Calu3 (cell line): ENCODE measurements around the gene SF3A2. TPM values are rescaled to one million over a fixed set of nuclear protein-coding genes. Genes with fewer than 3 reads are reported as not detected.

Source experiments
- BruUV-seq: library from RNA; stranded (reverse); fragments of 400-500 nt; replicated peaks from 2 replicates; lab custom pipeline; 2021; lab: Mats Ljungman, UMichigan
- CTCF ChIA-PET: fragments of 300-600 bp; sonication (Branson Sonifier 250); formaldehyde crosslinking; loops from one replicate; lab custom pipeline; 2022; ENCODE audit warnings: antibody characterized with exemption; lab: Charles Lee
- DNase-seq: peaks from one replicate; pipeline ENCODE4 v3.0.0; 2022
- H3K27ac Mint-ChIP-seq: one replicate; pipeline ENCODE4 v1.8.0; 2022; ENCODE audit warnings: mixed read lengths; ENCODE audit not compliant: unreplicated experiment
- H3K27me3 Mint-ChIP-seq: one replicate; pipeline ENCODE4 v1.8.0; 2022; ENCODE audit warnings: mixed read lengths; ENCODE audit not compliant: unreplicated experiment
- H3K36me3 Mint-ChIP-seq: one replicate; pipeline ENCODE4 v1.8.0; 2022; ENCODE audit warnings: mild to moderate bottlenecking, moderate library complexity, mixed read lengths; ENCODE audit not compliant: insufficient read depth, unreplicated experiment
- H3K4me1 Mint-ChIP-seq: one replicate; pipeline ENCODE4 v1.8.0; 2022; ENCODE audit warnings: mild to moderate bottlenecking, low read depth, mixed read lengths; ENCODE audit not compliant: unreplicated experiment
- H3K4me3 Mint-ChIP-seq: one replicate; pipeline ENCODE4 v1.8.0; 2022; ENCODE audit warnings: mild to moderate bottlenecking, low read depth, moderate library complexity, mixed read lengths; ENCODE audit not compliant: unreplicated experiment
- H3K9me3 Mint-ChIP-seq: one replicate; pipeline ENCODE4 v1.8.0; 2022; ENCODE audit warnings: low read depth, mixed read lengths; ENCODE audit not compliant: unreplicated experiment
- CTCF ChIP-seq: fragments of 200-600 bp; IDR thresholded peaks from one replicate; pipeline ENCODE4 v1.8.0; 2022; ENCODE audit warnings: antibody characterized with exemption; ENCODE audit not compliant: unreplicated experiment
- intact Hi-C: fragments of 100-400 bp; cut with micrococcal nuclease; formaldehyde crosslinking; loops from one replicate; pipeline ENCODE4 v1.10.0; 2022; ENCODE audit not compliant: unreplicated experiment
- total RNA-seq: library from RNA; stranded (reverse); gene quantifications from 2 replicates; pipeline ENCODE4 v1.2.3, GENCODE V29; 2022

Gene SF3A2
- total RNA-seq, 1 experiment from 2014 or later, result 83.6 TPM

- Mint-ChIP-seq H3K27me3 (no peaks in the 10 kb centered on the region), H3K27ac (no peak overlapping the region), H3K9me3 (no peaks in the 10 kb centered on the region), H3K4me1 (no peaks in the 10 kb centered on the region), H3K4me3 (no peak overlapping the region), H3K36me3 (peaks cover 40% of the 10 kb centered on the region)
- intact Hi-C loops, result no loop called here
- no peak for DNase-seq
- CTCF ChIA-PET, result interaction anchor here (0.5 kb wide), 1 partner anchor 56 kb away, joined by 3 read pairs; no protein-coding TSS in a partner anchor
- no peak for TF ChIP-seq CTCF
- BruUV-seq, result no TSS peak
Measured at GRCh38 chr19:2216361-2217225, 20.0 kb upstream of the SF3A2 start.

GRCh38 chr19:2217591-2217990 is 19.0 kb upstream of the SF3A2 start:
- no TSS peak for BruUV-seq
- H3K4me1 Mint-ChIP-seq, result no peaks in the 10 kb centered on the region
- TF ChIP-seq CTCF, result no peak
- intact Hi-C loops, result no loop called here
- H3K27me3 Mint-ChIP-seq, result no peaks in the 10 kb centered on the region
- no peak overlapping the region for H3K27ac Mint-ChIP-seq
- H3K9me3 Mint-ChIP-seq, result no peaks in the 10 kb centered on the region
- H3K36me3 Mint-ChIP-seq, result peaks cover 41% of the 10 kb centered on the region
- CTCF ChIA-PET, result interaction anchor here (0.6 to 0.9 kb wide), 2 partner anchors 58 to 62 kb away, joined by 4 read pairs; no protein-coding TSS in a partner anchor
- no peak for DNase-seq
- no peak overlapping the region for H3K4me3 Mint-ChIP-seq

GRCh38 chr19:2219726-2220125 is 16.9 kb upstream of the SF3A2 start:
- no peak overlapping the region for H3K4me3 Mint-ChIP-seq
- CTCF ChIA-PET, result no interaction called here
- H3K27ac Mint-ChIP-seq, result no peak overlapping the region
- no peak for DNase-seq
- H3K36me3 Mint-ChIP-seq, result peaks cover 38% of the 10 kb centered on the region
- TF ChIP-seq CTCF, result no peak
- intact Hi-C loops, result no loop called here
- H3K4me1 Mint-ChIP-seq, result no peaks in the 10 kb centered on the region
- no TSS peak for BruUV-seq
- no peaks in the 10 kb centered on the region for H3K27me3 Mint-ChIP-seq
- no peaks in the 10 kb centered on the region for H3K9me3 Mint-ChIP-seq

GRCh38 chr19:2221250-2221831 is 15.3 kb upstream of the SF3A2 start:
- Mint-ChIP-seq H3K36me3 (peaks cover 40% of the 10 kb centered on the region), H3K27me3 (no peaks in the 10 kb centered on the region), H3K9me3 (no peaks in the 10 kb centered on the region), H3K27ac (no peak overlapping the region), H3K4me3 (no peak overlapping the region), H3K4me1 (no peaks in the 10 kb centered on the region)
- TF ChIP-seq CTCF, result no peak
- intact Hi-C loops, result no loop called here
- CTCF ChIA-PET, result interaction anchor here (1.2 kb wide), 1 partner anchor 65 kb away, joined by 3 read pairs; no protein-coding TSS in a partner anchor
- DNase-seq, result no peak
- BruUV-seq, result no TSS peak
